Caco-2 (cell line): ENCODE data around the gene DERA. TPM values are rescaled to one million over a fixed set of nuclear protein-coding genes. Genes with fewer than 3 reads are reported as not detected.

Experiments
- BruUV-seq: library from RNA; stranded (reverse); fragments of 400-500 nt; replicated peaks from 2 replicates; lab custom pipeline; 2021; lab: Mats Ljungman, UMichigan
- CTCF ChIA-PET: fragments of 300-600 bp; sonication (Branson Sonifier 250); formaldehyde crosslinking; loops from one replicate; lab custom pipeline; 2022; ENCODE audit warnings: antibody characterized with exemption; lab: Charles Lee
- POLR2A ChIA-PET: fragments of 300-600 bp; sonication (Branson Sonifier 250); formaldehyde crosslinking; loops from one replicate; lab custom pipeline; 2022; ENCODE audit warnings: antibody characterized with exemption; lab: Charles Lee
- DNase-seq, 2 experiments: peaks; one replicate each; pipeline versions ENCODE4 v3.0.0 to v3.0.0-alpha.2; 2020 to 2022
- H3K27me3 ChIP-seq: replicated peaks from 2 replicates; pipeline ENCODE4 v1.6.0; 2011; ENCODE audit warnings: low read length; ENCODE audit not compliant: control insufficient read depth, insufficient read depth
- H3K36me3 ChIP-seq: 2 replicates; pipeline ENCODE4 v1.5.1; 2011; ENCODE audit warnings: low read length; ENCODE audit not compliant: control insufficient read depth, insufficient read depth
- H3K4me1 ChIP-seq: fragments of 250-450 bp; sonication (Bioruptor Pico); 2 replicates; pipeline ENCODE4 v1.5.1; 2020; ENCODE audit warnings: mild to moderate bottlenecking
- H3K4me3 ChIP-seq: 2 replicates; pipeline ENCODE4 v1.5.1; 2011; ENCODE audit warnings: low read depth, mild to moderate bottlenecking, control low read depth, low read length
- H3K9me3 ChIP-seq: fragments of 250-450 bp; sonication (Bioruptor Pico); 2 replicates; pipeline ENCODE4 v1.5.1; 2020; ENCODE audit warnings: mild to moderate bottlenecking, moderate library complexity
- H3K27ac Mint-ChIP-seq: one replicate; pipeline ENCODE4 v1.8.0; 2022; ENCODE audit warnings: mixed read lengths; ENCODE audit not compliant: unreplicated experiment
- H3K27me3 Mint-ChIP-seq: one replicate; pipeline ENCODE4 v1.8.0; 2022; ENCODE audit warnings: mixed read lengths; ENCODE audit not compliant: insufficient read depth, unreplicated experiment
- H3K36me3 Mint-ChIP-seq: one replicate; pipeline ENCODE4 v1.8.0; 2022; ENCODE audit warnings: mild to moderate bottlenecking, mixed read lengths; ENCODE audit not compliant: insufficient read depth, unreplicated experiment
- H3K4me1 Mint-ChIP-seq: one replicate; pipeline ENCODE4 v1.8.0; 2022; ENCODE audit warnings: low read depth, mixed read lengths; ENCODE audit not compliant: unreplicated experiment
- H3K4me3 Mint-ChIP-seq: one replicate; pipeline ENCODE4 v1.8.0; 2022; ENCODE audit warnings: mild to moderate bottlenecking, moderate library complexity, mixed read lengths; ENCODE audit not compliant: unreplicated experiment
- H3K9me3 Mint-ChIP-seq: one replicate; pipeline ENCODE4 v1.8.0; 2022; ENCODE audit warnings: mixed read lengths; ENCODE audit not compliant: unreplicated experiment
- CTCF ChIP-seq, 2 experiments: fragments of 200-600 bp in 1 of 2; IDR thresholded peaks; 1 replicate in 1 of 2; 2 replicates in 1 of 2; pipeline versions ENCODE4 v1.5.1 to v1.8.0; 2011 to 2022; ENCODE audit warnings: antibody characterized with exemption in 1 of 2, control low read depth in 1 of 2, inconsistent platforms in 1 of 2, low read depth in 1 of 2, low read length in 1 of 2, mild to moderate bottlenecking in 1 of 2, moderate library complexity in 1 of 2; ENCODE audit not compliant: insufficient read depth in 1 of 2, severe bottlenecking in 1 of 2, unreplicated experiment in 1 of 2
- intact Hi-C: fragments of 100-400 bp; cut with micrococcal nuclease; formaldehyde crosslinking; loops from one replicate; pipeline ENCODE4 v1.10.0; 2022; ENCODE audit not compliant: unreplicated experiment
- total RNA-seq: library from RNA; stranded (reverse); gene quantifications from 2 replicates; pipeline ENCODE4 v1.2.3, GENCODE V29; 2022

Gene DERA
- total RNA-seq, 1 experiment from 2014 or later = 86.4 TPM

GRCh38 chr12:16062611-16063010 is 151.5 kb downstream of the DERA start:
- H3K9me3 ChIP-seq = no peaks in the 10 kb centered on the region
- H3K27me3 ChIP-seq = no peaks in the 10 kb centered on the region
- Mint-ChIP-seq H3K4me1 (no peaks in the 10 kb centered on the region), H3K4me3 (no peak overlapping the region), H3K9me3 (no peaks in the 10 kb centered on the region), H3K36me3 (no peaks in the 10 kb centered on the region), H3K27ac (no peak overlapping the region), H3K27me3 (no peaks in the 10 kb centered on the region)
- no peak overlapping the region for H3K4me3 ChIP-seq
- no peak for TF ChIP-seq CTCF (IDR thresholded peaks at IDR 0.05; ENCODE audit: insufficient read depth in 1 of 2, low read depth in 1 of 2, low read length in 1 of 2, severe bottlenecking in 1 of 2, unreplicated experiment in 1 of 2)
- no TSS peak for BruUV-seq
- POLR2A ChIA-PET = no interaction called here
- intact Hi-C loops = no loop called here
- H3K4me1 ChIP-seq = no peaks in the 10 kb centered on the region
- H3K36me3 ChIP-seq = no peaks in the 10 kb centered on the region
- CTCF ChIA-PET = no interaction called here
- no peak for DNase-seq

- BruUV-seq = no TSS peak
- H3K36me3 Mint-ChIP-seq = no peaks in the 10 kb centered on the region
Measured at GRCh38 chr12:16063726-16064125, 152.6 kb downstream of the DERA start.

GRCh38 chr12:16070113-16070512 is 159.0 kb downstream of the DERA start:
- no peaks in the 10 kb centered on the region for H3K27me3 ChIP-seq
- no peak overlapping the region for H3K4me3 ChIP-seq
- CTCF ChIA-PET = no interaction called here
- no peaks in the 10 kb centered on the region for H3K36me3 ChIP-seq
- intact Hi-C loops = no loop called here
- H3K36me3 Mint-ChIP-seq = no peaks in the 10 kb centered on the region
- no peak overlapping the region for H3K4me3 Mint-ChIP-seq
- no peak for DNase-seq
- H3K4me1 Mint-ChIP-seq = no peaks in the 10 kb centered on the region
- no TSS peak for BruUV-seq
- POLR2A ChIA-PET = no interaction called here
- H3K27ac Mint-ChIP-seq = no peak overlapping the region
- no peaks in the 10 kb centered on the region for H3K9me3 ChIP-seq
- H3K27me3 Mint-ChIP-seq = peaks cover 9% of the 10 kb centered on the region
- H3K4me1 ChIP-seq = no peaks in the 10 kb centered on the region
- no peaks in the 10 kb centered on the region for H3K9me3 Mint-ChIP-seq
- no peak for TF ChIP-seq CTCF (IDR thresholded peaks at IDR 0.05; ENCODE audit: insufficient read depth in 1 of 2, low read depth in 1 of 2, low read length in 1 of 2, severe bottlenecking in 1 of 2, unreplicated experiment in 1 of 2)

More at GRCh38 chr12:16063726-16064125, 152.6 kb downstream of the DERA start:
- CTCF ChIA-PET = no interaction called here
- TF ChIP-seq CTCF (IDR thresholded peaks at IDR 0.05; ENCODE audit: insufficient read depth in 1 of 2, low read depth in 1 of 2, low read length in 1 of 2, severe bottlenecking in 1 of 2, unreplicated experiment in 1 of 2) = no peak
- DNase-seq = no peak
- intact Hi-C loops = loop anchor here (2.0 kb wide), 1 partner anchor 19 kb away; no protein-coding TSS in a partner anchor
- Histone ChIP-seq H3K36me3 (no peaks in the 10 kb centered on the region), H3K4me1 (no peaks in the 10 kb centered on the region), H3K27me3 (no peaks in the 10 kb centered on the region), H3K4me3 (no peak overlapping the region), H3K9me3 (no peaks in the 10 kb centered on the region)
- H3K9me3 Mint-ChIP-seq = no peaks in the 10 kb centered on the region
- POLR2A ChIA-PET = no interaction called here
- H3K4me3 Mint-ChIP-seq = no peak overlapping the region
- H3K4me1 Mint-ChIP-seq = no peaks in the 10 kb centered on the region
- H3K27ac Mint-ChIP-seq = no peak overlapping the region
- H3K27me3 Mint-ChIP-seq = peaks cover 2% of the 10 kb centered on the region
